DOHH2 (cell line): ENCODE measurements around the gene TMEM132A.
"Not testable (repeated sequence)": the region's sequence is repeated elsewhere in the genome, so short reads cannot be mapped to it uniquely, and the experiment has no call there.

Source experiments
- H3F3A ChIP-seq: fragments of 200-600 bp; sonication (generic), shearing (Covaris generic); 2 replicates; pipeline ENCODE4 v1.6.0; 2016; ENCODE audit warnings: antibody characterized with exemption, mild to moderate bottlenecking; ENCODE audit not compliant: control insufficient read depth, insufficient read depth
- H3K27ac ChIP-seq: fragments of 200-600 bp; sonication (generic); 2 replicates; pipeline ENCODE4 v1.5.1; 2014; ENCODE audit warnings: low read depth, mild to moderate bottlenecking, low read length, moderate library complexity
- H3K27me3 ChIP-seq: fragments of 200-600 bp; sonication (generic); 2 replicates; pipeline ENCODE4 v1.6.1; 2014; ENCODE audit warnings: mild to moderate bottlenecking, low read length, mixed read lengths; ENCODE audit not compliant: control insufficient read depth
- H3K36me3 ChIP-seq: fragments of 200-600 bp; sonication (generic); 2 replicates; pipeline ENCODE4 v1.6.1; 2014; ENCODE audit warnings: mild to moderate bottlenecking, low read length, moderate library complexity, mixed read lengths; ENCODE audit not compliant: control insufficient read depth
- H3K4me1 ChIP-seq: fragments of 200-600 bp; sonication (generic); 2 replicates; pipeline ENCODE4 v1.6.1; 2014; ENCODE audit warnings: mild to moderate bottlenecking, low read length, mixed read lengths; ENCODE audit not compliant: control insufficient read depth
- H3K4me2 ChIP-seq: fragments of 200-600 bp; sonication (generic); 2 replicates; pipeline ENCODE4 v1.6.0; 2014; ENCODE audit warnings: mild to moderate bottlenecking, low read length, moderate library complexity
- H3K4me3 ChIP-seq: fragments of 200-600 bp; sonication (generic); 2 replicates; pipeline ENCODE4 v1.5.1; 2014; ENCODE audit warnings: mild to moderate bottlenecking, low read length, mixed read lengths
- H3K79me2 ChIP-seq: fragments of 200-600 bp; sonication (generic); 2 replicates; pipeline ENCODE4 v1.6.1; 2014; ENCODE audit warnings: mild to moderate bottlenecking, low read length, mixed read lengths; ENCODE audit not compliant: control insufficient read depth
- H3K9me2 ChIP-seq: fragments of 200-600 bp; sonication (generic); replicated peaks from 2 replicates; pipeline ENCODE4 v1.6.1; 2014; ENCODE audit warnings: mild to moderate bottlenecking, low read length, mixed read lengths; ENCODE audit not compliant: control insufficient read depth
- H3K9me3 ChIP-seq: fragments of 200-600 bp; sonication (generic); 2 replicates; pipeline ENCODE4 v1.6.1; 2014; ENCODE audit warnings: antibody characterized with exemption, low read length, mixed read lengths; ENCODE audit not compliant: control insufficient read depth, insufficient read depth
- H4K20me1 ChIP-seq: fragments of 200-600 bp; sonication (generic); 2 replicates; pipeline ENCODE4 v1.6.0; 2014; ENCODE audit warnings: low read depth, mild to moderate bottlenecking, antibody characterized with exemption, low read length, moderate library complexity; ENCODE audit not compliant: control insufficient read depth, insufficient read depth
- EZH2phosphoT487 ChIP-seq: fragments of 200-600 bp; sonication (generic); IDR thresholded peaks from 2 replicates; pipeline ENCODE4 v1.6.1; 2017; ENCODE audit warnings: borderline replicate concordance, mild to moderate bottlenecking, antibody characterized with exemption, low read length, moderate library complexity, mixed read lengths
- TF ChIP-seq, protein P1 (sequence below): fragments of 200-600 bp; sonication (generic); IDR thresholded peaks from one replicate; pipeline ENCODE4 v1.5.1; 2014; ENCODE audit warnings: antibody characterized with exemption, mild to moderate bottlenecking, low read depth, low read length; ENCODE audit not compliant: poor library complexity, severe bottlenecking

The TMEM132A gene

DNA sequence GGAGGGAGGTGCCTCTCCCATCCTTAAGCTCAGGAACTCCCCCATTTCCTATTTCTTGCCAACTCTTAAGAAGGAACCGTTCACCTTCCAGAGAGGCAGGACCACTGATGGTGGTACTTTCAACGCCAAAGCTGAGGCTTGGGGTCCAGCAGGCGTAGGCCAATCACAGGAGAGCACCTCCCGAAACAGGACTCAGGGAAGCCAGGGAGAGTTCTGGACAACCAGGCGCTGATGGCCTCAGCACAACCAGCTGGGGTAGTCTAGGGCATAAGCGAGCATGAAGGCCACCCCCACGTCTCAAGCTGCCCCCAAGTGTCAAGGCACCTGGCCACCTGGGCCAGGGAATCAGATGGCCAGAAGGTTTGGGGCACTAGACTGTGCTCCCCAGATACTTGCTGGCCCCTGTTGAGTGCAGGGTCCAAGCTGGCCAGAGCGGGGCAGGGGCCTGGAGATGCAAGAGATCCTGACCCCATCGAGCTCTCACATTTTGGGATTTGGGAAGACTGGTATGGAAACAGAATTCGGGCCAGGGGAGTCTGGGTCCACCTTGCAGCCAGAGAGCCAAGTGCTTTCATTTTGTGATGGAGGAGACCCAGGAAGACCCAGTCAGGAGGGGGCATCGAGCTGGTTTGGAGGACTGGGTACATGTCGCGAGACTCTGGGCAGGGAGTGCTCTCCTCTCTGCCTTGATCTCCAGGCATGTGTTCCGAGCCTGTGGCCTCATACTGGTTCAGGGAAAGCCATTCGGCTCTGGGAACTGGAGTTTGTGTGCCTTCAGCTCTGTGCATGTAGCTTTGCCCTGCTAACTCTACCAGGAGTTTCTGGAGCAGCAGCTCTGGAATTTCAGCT, 48.1 kb downstream of the TMEM132A start:
- Histone ChIP-seq H3K36me3 (no peaks in the 10 kb centered on the region), H4K20me1 (no peaks in the 10 kb centered on the region), H3K4me3 (peak overlapping the region; percentile 63), H3K27me3 (no peaks in the 10 kb centered on the region), H3F3A (no peaks in the 10 kb centered on the region), H3K4me1 (peaks cover 36% of the 10 kb centered on the region), H3K4me2 (peak overlapping the region; percentile 61), H3K79me2 (no peaks in the 10 kb centered on the region), H3K9me2 (no peaks in the 10 kb centered on the region), H3K9me3 (peaks cover 3% of the 10 kb centered on the region; the same call in 1 of the 2 replicates), H3K27ac (no peak overlapping the region)
- TF ChIP-seq, protein P1, sequence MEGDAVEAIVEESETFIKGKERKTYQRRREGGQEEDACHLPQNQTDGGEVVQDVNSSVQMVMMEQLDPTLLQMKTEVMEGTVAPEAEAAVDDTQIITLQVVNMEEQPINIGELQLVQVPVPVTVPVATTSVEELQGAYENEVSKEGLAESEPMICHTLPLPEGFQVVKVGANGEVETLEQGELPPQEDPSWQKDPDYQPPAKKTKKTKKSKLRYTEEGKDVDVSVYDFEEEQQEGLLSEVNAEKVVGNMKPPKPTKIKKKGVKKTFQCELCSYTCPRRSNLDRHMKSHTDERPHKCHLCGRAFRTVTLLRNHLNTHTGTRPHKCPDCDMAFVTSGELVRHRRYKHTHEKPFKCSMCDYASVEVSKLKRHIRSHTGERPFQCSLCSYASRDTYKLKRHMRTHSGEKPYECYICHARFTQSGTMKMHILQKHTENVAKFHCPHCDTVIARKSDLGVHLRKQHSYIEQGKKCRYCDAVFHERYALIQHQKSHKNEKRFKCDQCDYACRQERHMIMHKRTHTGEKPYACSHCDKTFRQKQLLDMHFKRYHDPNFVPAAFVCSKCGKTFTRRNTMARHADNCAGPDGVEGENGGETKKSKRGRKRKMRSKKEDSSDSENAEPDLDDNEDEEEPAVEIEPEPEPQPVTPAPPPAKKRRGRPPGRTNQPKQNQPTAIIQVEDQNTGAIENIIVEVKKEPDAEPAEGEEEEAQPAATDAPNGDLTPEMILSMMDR = no peak
- TF ChIP-seq EZH2phosphoT487 = no peak

DNA sequence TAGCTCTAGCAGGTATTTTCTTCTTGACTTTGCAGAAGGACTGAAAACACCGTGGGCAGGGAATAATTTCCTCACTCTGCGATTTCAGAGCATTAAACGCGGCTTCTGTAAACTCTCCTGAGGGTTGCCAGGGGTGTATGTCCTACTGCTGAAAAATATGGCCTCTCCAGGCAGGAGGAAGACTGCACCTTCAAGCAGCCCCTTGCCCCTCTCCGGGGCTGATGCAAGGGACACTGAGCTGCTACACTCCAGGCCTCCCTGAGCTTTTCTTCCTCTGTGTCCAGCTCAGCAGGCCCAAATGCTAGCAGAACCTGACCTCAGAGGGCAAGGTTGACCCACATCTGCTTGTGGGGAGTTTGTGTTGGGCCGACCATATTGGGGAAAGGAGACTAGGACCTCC, 49.4 kb downstream of the TMEM132A start:
- H3K9me2 ChIP-seq = no peaks in the 10 kb centered on the region
- no peaks in the 10 kb centered on the region for H3K9me3 ChIP-seq
- H3K79me2 ChIP-seq = no peaks in the 10 kb centered on the region
- TF ChIP-seq, protein P1 = no peak
- TF ChIP-seq EZH2phosphoT487 = no peak
- H3K4me3 ChIP-seq = no peak overlapping the region
- no peak overlapping the region for H3K4me2 ChIP-seq
- H4K20me1 ChIP-seq = no peaks in the 10 kb centered on the region
- no peaks in the 10 kb centered on the region for H3K36me3 ChIP-seq
- no peak overlapping the region for H3K27ac ChIP-seq
- H3K4me1 ChIP-seq = peaks cover 47% of the 10 kb centered on the region
- H3K27me3 ChIP-seq = no peaks in the 10 kb centered on the region
- no peaks in the 10 kb centered on the region for H3F3A ChIP-seq

DNA sequence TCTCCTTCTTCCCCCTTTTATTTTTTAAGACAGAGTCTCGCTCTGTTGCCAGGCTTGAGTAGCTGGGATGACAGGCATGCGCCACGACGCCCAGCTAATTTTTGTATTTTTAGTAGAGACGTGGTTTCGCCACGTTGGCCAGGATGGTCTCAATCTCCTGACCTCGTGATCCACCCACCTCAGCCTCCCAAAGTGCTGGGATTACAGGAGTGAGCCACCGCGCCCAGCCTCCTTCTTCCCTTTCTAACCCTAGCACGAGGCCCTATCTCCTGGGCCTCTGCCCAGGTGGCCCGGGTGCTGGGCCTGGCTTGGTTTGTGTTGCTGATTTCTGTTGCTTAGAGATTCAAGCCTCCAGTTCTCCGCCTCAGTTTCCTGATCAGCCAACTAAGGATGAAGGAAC, 50.1 kb downstream of the TMEM132A start:
- not testable (repeated sequence) for H3K27me3 ChIP-seq, H4K20me1 ChIP-seq, H3K4me2 ChIP-seq, H3F3A ChIP-seq, H3K9me3 ChIP-seq, H3K27ac ChIP-seq, H3K79me2 ChIP-seq, H3K9me2 ChIP-seq, H3K36me3 ChIP-seq, H3K4me3 ChIP-seq
- peaks cover 50% of the 10 kb centered on the region for H3K4me1 ChIP-seq

- H3K27ac ChIP-seq = no peak overlapping the region
- H3K4me2 ChIP-seq = no peak overlapping the region
- H3F3A ChIP-seq = no peaks in the 10 kb centered on the region
- H3K9me2 ChIP-seq = no peaks in the 10 kb centered on the region
- H3K9me3 ChIP-seq = no peaks in the 10 kb centered on the region
- H3K4me3 ChIP-seq = no peak overlapping the region
- no peaks in the 10 kb centered on the region for H3K36me3 ChIP-seq
- H3K4me1 ChIP-seq = peaks cover 50% of the 10 kb centered on the region
- no peak for TF ChIP-seq EZH2phosphoT487
- TF ChIP-seq, protein P1 = no peak
- H3K27me3 ChIP-seq = no peaks in the 10 kb centered on the region
- no peaks in the 10 kb centered on the region for H3K79me2 ChIP-seq
- H4K20me1 ChIP-seq = no peaks in the 10 kb centered on the region
These were observed 50.5 kb downstream of the TMEM132A start for GRCh38 chr11:60974726-60975125.
